NCI-H1048 (cell line): Measurements from ENCODE around the gene FGD3.

Experiments used
- DNase-seq: peaks from one replicate; lab custom pipeline; 2025; lab: John Stamatoyannopoulos, UW

FGD3 gene

GRCh38 chr9:93072383-93072795, 125.1 kb downstream of the FGD3 start:
- no peak for DNase-seq

GRCh38 chr9:93076101-93076791, 128.9 kb downstream of the FGD3 start:
- no peak for DNase-seq

GRCh38 chr9:93076792-93077128, 129.4 kb downstream of the FGD3 start:
- DNase-seq = no peak

- DNase-seq = no peak
These were observed 130.0 kb downstream of the FGD3 start for GRCh38 chr9:93077367-93077766.

- DNase-seq = no peak
These were observed 130.5 kb downstream of the FGD3 start for GRCh38 chr9:93077811-93078210.

- DNase-seq = no peak
These were observed 132.0 kb downstream of the FGD3 start for GRCh38 chr9:93079371-93079770.

GRCh38 chr9:93080406-93080805, 133.1 kb downstream of the FGD3 start:
- DNase-seq = no peak

- DNase-seq = no peak
These were observed 133.8 kb downstream of the FGD3 start for GRCh38 chr9:93081081-93081529.

GRCh38 chr9:93081931-93082330, 134.6 kb downstream of the FGD3 start:
- no peak for DNase-seq

GRCh38 chr9:93082841-93083411, 135.6 kb downstream of the FGD3 start:
- no peak for DNase-seq

GRCh38 chr9:93083592-93084470, 136.5 kb downstream of the FGD3 start:
- no peak for DNase-seq

GRCh38 chr9:93084471-93084881, 137.2 kb downstream of the FGD3 start:
- no peak for DNase-seq

- no peak for DNase-seq
These were observed 138.4 kb downstream of the FGD3 start for GRCh38 chr9:93085676-93086075.
